ENCODE results near the gene NDUFB4. TPM values are rescaled to one million over a fixed set of nuclear protein-coding genes. Genes with fewer than 3 reads are reported as not detected.

Gene NDUFB4
- 100 to 1,000 TPM; 117 to 124 TPM for total RNA-seq

GRCh38 chr3:120596116-120596852, at the start of gene NDUFB4:
NDUFB4 (plus strand) TSS chr3:120596336; CDS start chr3:120596360, 24 bp downstream.
- Mint-ChIP-seq H3K4me1 (peaks cover 10% of the 10 kb centered on the region), H3K27me3 (no peaks in the 10 kb centered on the region), H3K9me3 (ENCODE audit: low read depth) (no peaks in the 10 kb centered on the region), H3K27ac (peak within 1 kb of the TSS; percentile 92), H3K4me3 (peak within 1 kb of the TSS; percentile 82), H3K36me3 (peaks cover 7% of the 10 kb centered on the region)
- DNase-seq: peak; percentile 97
- CTCF ChIA-PET: interaction anchor here (0.7 to 2.4 kb wide), 7 partner anchors 29 to 198 kb away, joined by 3 to 18 read pairs (median 8); partner anchors contain the start of genes GTF2E1 and RABL3
- peak; percentile 99 for ATAC-seq

- no peaks in the 10 kb centered on the region for H3K36me3 Mint-ChIP-seq
- no peak for DNase-seq
- H3K4me3 Mint-ChIP-seq: no peak overlapping the region
- H3K27ac Mint-ChIP-seq: no peak overlapping the region
- CTCF ChIA-PET: interaction anchor here (1.7 kb wide), 1 partner anchor 8 kb away, joined by 7 read pairs; no protein-coding TSS in a partner anchor
- no peak for ATAC-seq
- no peaks in the 10 kb centered on the region for H3K4me1 Mint-ChIP-seq
- no peaks in the 10 kb centered on the region for H3K9me3 Mint-ChIP-seq (ENCODE audit: low read depth)
- H3K27me3 Mint-ChIP-seq: peaks cover 4% of the 10 kb centered on the region
Measured at GRCh38 chr3:120550546-120550945, 45.6 kb upstream of the NDUFB4 start.

GRCh38 chr3:120552184-120553172, 43.7 kb upstream of the NDUFB4 start:
- no peaks in the 10 kb centered on the region for H3K4me1 Mint-ChIP-seq
- peaks cover 4% of the 10 kb centered on the region for H3K27me3 Mint-ChIP-seq
- H3K4me3 Mint-ChIP-seq: no peak overlapping the region
- ATAC-seq: no peak
- CTCF ChIA-PET: interaction anchor here (1.4 kb wide), 1 partner anchor 136 kb away, joined by 3 read pairs; no protein-coding TSS in a partner anchor
- H3K36me3 Mint-ChIP-seq: no peaks in the 10 kb centered on the region
- no peak for DNase-seq
- no peak overlapping the region for H3K27ac Mint-ChIP-seq
- H3K9me3 Mint-ChIP-seq (ENCODE audit: low read depth): no peaks in the 10 kb centered on the region

GRCh38 chr3:120554812-120555606, 41.1 kb upstream of the NDUFB4 start:
- Mint-ChIP-seq H3K9me3 (ENCODE audit: low read depth) (no peaks in the 10 kb centered on the region), H3K4me1 (peaks cover 12% of the 10 kb centered on the region), H3K4me3 (no peak overlapping the region), H3K36me3 (no peaks in the 10 kb centered on the region), H3K27ac (no peak overlapping the region), H3K27me3 (peaks cover 3% of the 10 kb centered on the region)
- ATAC-seq (no peak), DNase-seq (no peak)
- CTCF ChIA-PET: interaction anchor here (7.2 kb wide), 1 partner anchor 136 kb away, joined by 120 read pairs; no protein-coding TSS in a partner anchor

- no peak for DNase-seq
- Mint-ChIP-seq H3K9me3 (ENCODE audit: low read depth) (no peaks in the 10 kb centered on the region), H3K4me3 (no peak overlapping the region), H3K36me3 (no peaks in the 10 kb centered on the region), H3K27ac (no peak overlapping the region), H3K4me1 (peaks cover 12% of the 10 kb centered on the region), H3K27me3 (peaks cover 7% of the 10 kb centered on the region)
- ATAC-seq: no peak
- CTCF ChIA-PET: interaction anchor here (1.1 to 7.2 kb wide), 2 partner anchors 9 to 137 kb away, joined by 3 to 120 read pairs; no protein-coding TSS in a partner anchor
Measured at GRCh38 chr3:120555657-120556509, 40.3 kb upstream of the NDUFB4 start.

- no peak overlapping the region for H3K27ac Mint-ChIP-seq
- no peak overlapping the region for H3K4me3 Mint-ChIP-seq
- peaks cover 12% of the 10 kb centered on the region for H3K4me1 Mint-ChIP-seq
- CTCF ChIA-PET: interaction anchor here (3.3 to 7.2 kb wide), 2 partner anchors 138 to 237 kb away, joined by 42 to 120 read pairs; no protein-coding TSS in a partner anchor
- no peaks in the 10 kb centered on the region for H3K9me3 Mint-ChIP-seq (ENCODE audit: low read depth)
- DNase-seq (no peak), ATAC-seq (no peak)
- H3K36me3 Mint-ChIP-seq: no peaks in the 10 kb centered on the region
- peaks cover 7% of the 10 kb centered on the region for H3K27me3 Mint-ChIP-seq
Measured at GRCh38 chr3:120557115-120557514, 39.0 kb upstream of the NDUFB4 start.

- DNase-seq (peak; percentile 90), ATAC-seq (peak; percentile 93)
- H3K36me3 Mint-ChIP-seq: no peaks in the 10 kb centered on the region
- CTCF ChIA-PET: interaction anchor here (0.6 to 7.2 kb wide), 30 partner anchors 9 to 667 kb away, joined by 3 to 120 read pairs (median 4); partner anchors contain the start of genes LRRC58 and NDUFB4
- H3K4me1 Mint-ChIP-seq: peaks cover 12% of the 10 kb centered on the region
- peaks cover 7% of the 10 kb centered on the region for H3K27me3 Mint-ChIP-seq
- H3K27ac Mint-ChIP-seq: peak overlapping the region; percentile 71
- no peaks in the 10 kb centered on the region for H3K9me3 Mint-ChIP-seq (ENCODE audit: low read depth)
- H3K4me3 Mint-ChIP-seq: peak overlapping the region; percentile 78
Measured at GRCh38 chr3:120558771-120559241, 37.3 kb upstream of the NDUFB4 start.

- CTCF ChIA-PET: interaction anchor here (0.6 to 7.2 kb wide), 29 partner anchors 9 to 667 kb away, joined by 3 to 120 read pairs (median 4); partner anchors contain the start of genes LRRC58 and NDUFB4
- H3K4me3 Mint-ChIP-seq: peak overlapping the region; percentile 6
- no peak for DNase-seq
- peaks cover 9% of the 10 kb centered on the region for H3K27me3 Mint-ChIP-seq
- H3K9me3 Mint-ChIP-seq (ENCODE audit: low read depth): no peaks in the 10 kb centered on the region
- peaks cover 12% of the 10 kb centered on the region for H3K4me1 Mint-ChIP-seq
- no peak overlapping the region for H3K27ac Mint-ChIP-seq
- ATAC-seq: peak; percentile 21
- H3K36me3 Mint-ChIP-seq: no peaks in the 10 kb centered on the region
Measured at GRCh38 chr3:120559242-120560061, 36.7 kb upstream of the NDUFB4 start.

- ATAC-seq: no peak
- Mint-ChIP-seq H3K4me3 (no peak overlapping the region), H3K27ac (no peak overlapping the region), H3K4me1 (peaks cover 12% of the 10 kb centered on the region), H3K36me3 (no peaks in the 10 kb centered on the region), H3K27me3 (peaks cover 14% of the 10 kb centered on the region), H3K9me3 (ENCODE audit: low read depth) (no peaks in the 10 kb centered on the region)
- no peak for DNase-seq
- CTCF ChIA-PET: interaction anchor here (0.7 to 7.2 kb wide), 18 partner anchors 9 to 687 kb away, joined by 3 to 120 read pairs (median 4); partner anchors contain the start of gene NDUFB4
Measured at GRCh38 chr3:120560304-120561250, 35.6 kb upstream of the NDUFB4 start.
